IMR-90 (cell line): Measurements from ENCODE around the gene PACS1.

Source experiments
- BHLHE40 ChIP-seq: fragments of 150-350 bp; IDR thresholded peaks from 2 replicates; pipeline ENCODE4 v1.6.1; 2016; ENCODE audit warnings: mild to moderate bottlenecking, low read depth, low read length
- CEBPB ChIP-seq: IDR thresholded peaks from 2 replicates; pipeline ENCODE4 v1.6.1; 2012; ENCODE audit warnings: low read depth, low read length, improper control_type of control experiment
- CHD1 ChIP-seq: IDR thresholded peaks from 2 replicates; pipeline ENCODE4 v1.6.1; 2012; ENCODE audit warnings: low read depth, low read length, improper control_type of control experiment
- FOS ChIP-seq: fragments of 150-350 bp; IDR thresholded peaks from 2 replicates; pipeline ENCODE4 v1.6.1; 2016; ENCODE audit warnings: low read depth, low read length
- MXI1 ChIP-seq: IDR thresholded peaks from 2 replicates; pipeline ENCODE4 v1.6.1; 2012; ENCODE audit warnings: low read depth, mild to moderate bottlenecking, low read length, moderate library complexity, borderline replicate concordance
- NFE2L2 ChIP-seq: fragments of 150-350 bp; IDR thresholded peaks from 2 replicates; pipeline ENCODE4 v1.6.1; 2016; ENCODE audit warnings: low read depth, mild to moderate bottlenecking, low read length
- POLR2A ChIP-seq: IDR thresholded peaks from 2 replicates; pipeline ENCODE4 v1.6.1; 2012; ENCODE audit warnings: mild to moderate bottlenecking, low read depth, low read length
- RAD21 ChIP-seq: IDR thresholded peaks from 2 replicates; pipeline ENCODE4 v1.6.1; 2012; ENCODE audit warnings: low read length, improper control_type of control experiment
- RCOR1 ChIP-seq: IDR thresholded peaks from 2 replicates; pipeline ENCODE4 v1.6.1; 2012; ENCODE audit warnings: mild to moderate bottlenecking, low read length, improper control_type of control experiment; ENCODE audit not compliant: insufficient replicate concordance
- RFX5 ChIP-seq: IDR thresholded peaks from 2 replicates; pipeline ENCODE4 v1.8.0; 2012; ENCODE audit warnings: low read depth, mild to moderate bottlenecking, low read length, moderate library complexity
- SMC3 ChIP-seq: fragments of 150-350 bp; IDR thresholded peaks from 2 replicates; pipeline ENCODE4 v1.6.1; 2016; ENCODE audit warnings: low read depth, mild to moderate bottlenecking, antibody characterized with exemption, low read length, moderate library complexity
- TF ChIP-seq, protein P1 (sequence below): conservative IDR thresholded peaks from 2 replicates; pipeline ENCODE4 v1.5.1; 2012; ENCODE audit warnings: mild to moderate bottlenecking, low read depth, low read length, improper control_type of control experiment
- TF ChIP-seq, protein P2 (sequence below): fragments of 150-350 bp; IDR thresholded peaks from 2 replicates; pipeline ENCODE4 v1.6.1; 2017; ENCODE audit warnings: mild to moderate bottlenecking, antibody characterized with exemption, low read length, low read depth

GRCh38 chr11:66035653-66036333 is 34.3 kb upstream of the PACS1 start:
- TF ChIP-seq, protein P1, sequence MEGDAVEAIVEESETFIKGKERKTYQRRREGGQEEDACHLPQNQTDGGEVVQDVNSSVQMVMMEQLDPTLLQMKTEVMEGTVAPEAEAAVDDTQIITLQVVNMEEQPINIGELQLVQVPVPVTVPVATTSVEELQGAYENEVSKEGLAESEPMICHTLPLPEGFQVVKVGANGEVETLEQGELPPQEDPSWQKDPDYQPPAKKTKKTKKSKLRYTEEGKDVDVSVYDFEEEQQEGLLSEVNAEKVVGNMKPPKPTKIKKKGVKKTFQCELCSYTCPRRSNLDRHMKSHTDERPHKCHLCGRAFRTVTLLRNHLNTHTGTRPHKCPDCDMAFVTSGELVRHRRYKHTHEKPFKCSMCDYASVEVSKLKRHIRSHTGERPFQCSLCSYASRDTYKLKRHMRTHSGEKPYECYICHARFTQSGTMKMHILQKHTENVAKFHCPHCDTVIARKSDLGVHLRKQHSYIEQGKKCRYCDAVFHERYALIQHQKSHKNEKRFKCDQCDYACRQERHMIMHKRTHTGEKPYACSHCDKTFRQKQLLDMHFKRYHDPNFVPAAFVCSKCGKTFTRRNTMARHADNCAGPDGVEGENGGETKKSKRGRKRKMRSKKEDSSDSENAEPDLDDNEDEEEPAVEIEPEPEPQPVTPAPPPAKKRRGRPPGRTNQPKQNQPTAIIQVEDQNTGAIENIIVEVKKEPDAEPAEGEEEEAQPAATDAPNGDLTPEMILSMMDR, result no peak
- TF ChIP-seq POLR2A (no peak), CHD1 (no peak), CEBPB (no peak), RCOR1 (no peak), SMC3 (no peak), FOS (no peak), BHLHE40 (no peak), NFE2L2 (no peak), RAD21 (no peak), MXI1 (no peak), RFX5 (no peak)
- TF ChIP-seq, protein P2, sequence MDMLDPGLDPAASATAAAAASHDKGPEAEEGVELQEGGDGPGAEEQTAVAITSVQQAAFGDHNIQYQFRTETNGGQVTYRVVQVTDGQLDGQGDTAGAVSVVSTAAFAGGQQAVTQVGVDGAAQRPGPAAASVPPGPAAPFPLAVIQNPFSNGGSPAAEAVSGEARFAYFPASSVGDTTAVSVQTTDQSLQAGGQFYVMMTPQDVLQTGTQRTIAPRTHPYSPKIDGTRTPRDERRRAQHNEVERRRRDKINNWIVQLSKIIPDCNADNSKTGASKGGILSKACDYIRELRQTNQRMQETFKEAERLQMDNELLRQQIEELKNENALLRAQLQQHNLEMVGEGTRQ, result no peak
